Umbilical cord (tissue), 2 donors: ENCODE measurements around the gene KLC3. TPM values are rescaled to one million over a fixed set of nuclear protein-coding genes. Genes with fewer than 3 reads are reported as not detected.
"Not testable (repeated sequence)": the region's sequence is repeated elsewhere in the genome, so short reads cannot be mapped to it uniquely, and the experiment has no call there.

Source experiments
- DNase-seq: peaks from one replicate; pipeline ENCODE4 v3.0.0-alpha.2; 2015; ENCODE audit warnings: low spot score
- total RNA-seq: library from RNA; depleted of rRNA; stranded (reverse); fragments of >200 nt; gene quantifications from one replicate; pipeline ENCODE4 v1.2.3, GENCODE V29; 2014; ENCODE audit warnings: low replicate concordance; ENCODE audit not compliant: insufficient read depth

Gene KLC3
- 4.3 TPM for total RNA-seq

DNA sequence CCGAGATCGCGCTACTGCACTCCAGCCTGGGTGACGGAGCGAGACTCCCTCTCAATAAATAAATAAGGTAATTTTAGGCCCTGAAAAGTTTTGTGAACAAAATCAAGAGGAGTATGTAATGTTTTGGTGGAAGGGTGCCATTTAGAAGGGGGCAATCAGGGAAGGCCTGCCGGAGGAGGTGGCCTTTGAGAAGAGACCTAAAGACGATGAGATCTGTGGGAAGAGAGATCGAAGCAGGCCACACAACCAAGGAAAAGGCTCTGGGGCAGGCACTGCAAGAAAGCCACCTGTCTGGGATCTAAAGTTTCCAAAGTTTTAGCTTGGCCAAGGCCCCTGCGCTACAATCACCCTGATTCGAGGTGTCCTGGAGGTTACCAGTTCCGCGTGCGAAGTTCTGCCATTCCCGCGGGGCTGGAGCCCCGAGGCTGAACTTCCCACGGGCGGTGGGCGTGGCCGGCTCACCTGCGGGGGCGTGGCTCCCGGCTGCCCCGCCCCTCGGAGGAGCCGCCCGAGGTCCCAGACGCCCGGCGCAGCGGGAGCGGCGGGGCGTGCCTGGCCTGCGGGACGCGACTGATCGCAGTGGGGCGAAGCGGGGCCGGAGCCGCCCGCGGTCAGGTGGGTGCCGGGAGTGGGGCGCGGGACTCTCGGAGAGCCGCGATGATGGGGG is at the start of gene KLC3:
Gene KLC3, plus strand, starts transcription at position 519 of the 667 bp plus-strand sequence. CDS start 4,792 bp downstream, outside the sequence.
- DNase-seq: no peak

DNA sequence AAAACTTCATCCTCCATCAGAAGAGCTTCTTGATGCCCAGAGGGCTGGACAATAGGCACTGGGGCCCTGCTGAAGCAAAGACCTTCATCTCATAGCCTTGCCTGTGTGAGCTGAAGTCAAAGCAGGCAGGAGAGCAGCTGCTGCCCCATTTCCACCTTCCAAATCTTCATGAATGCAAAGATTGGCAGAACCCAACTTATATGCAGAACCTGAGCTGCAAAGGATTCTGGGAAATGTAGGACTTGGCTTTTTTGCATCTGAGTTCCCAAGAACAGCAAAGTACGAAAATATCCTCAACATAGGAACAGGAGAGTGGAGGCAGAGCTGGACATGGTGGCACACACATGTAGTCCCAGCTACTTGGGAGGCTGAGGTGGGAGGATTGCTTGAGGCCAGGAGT is 48.7 kb upstream of the KLC3 start:
- DNase-seq: no peak

DNA sequence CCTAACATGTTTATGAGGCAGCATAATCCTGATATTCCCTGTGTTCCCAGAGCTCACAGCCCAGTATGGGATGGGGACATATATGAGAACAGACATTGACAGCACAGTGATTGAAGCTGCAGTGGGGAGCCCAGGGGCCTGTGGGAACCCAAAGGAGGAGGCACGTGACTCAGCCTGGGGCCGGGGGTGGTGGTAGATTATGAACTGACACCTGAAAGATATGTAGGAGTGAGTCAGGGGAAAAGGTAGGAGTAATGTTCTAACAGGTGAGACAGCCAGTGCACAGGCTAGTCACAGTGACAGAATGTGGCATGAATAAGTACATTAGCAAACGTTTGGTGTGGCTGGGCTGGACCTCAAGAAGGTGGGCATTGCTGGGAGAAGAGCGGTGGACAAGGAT is 46.9 kb upstream of the KLC3 start:
- DNase-seq: no peak

DNA sequence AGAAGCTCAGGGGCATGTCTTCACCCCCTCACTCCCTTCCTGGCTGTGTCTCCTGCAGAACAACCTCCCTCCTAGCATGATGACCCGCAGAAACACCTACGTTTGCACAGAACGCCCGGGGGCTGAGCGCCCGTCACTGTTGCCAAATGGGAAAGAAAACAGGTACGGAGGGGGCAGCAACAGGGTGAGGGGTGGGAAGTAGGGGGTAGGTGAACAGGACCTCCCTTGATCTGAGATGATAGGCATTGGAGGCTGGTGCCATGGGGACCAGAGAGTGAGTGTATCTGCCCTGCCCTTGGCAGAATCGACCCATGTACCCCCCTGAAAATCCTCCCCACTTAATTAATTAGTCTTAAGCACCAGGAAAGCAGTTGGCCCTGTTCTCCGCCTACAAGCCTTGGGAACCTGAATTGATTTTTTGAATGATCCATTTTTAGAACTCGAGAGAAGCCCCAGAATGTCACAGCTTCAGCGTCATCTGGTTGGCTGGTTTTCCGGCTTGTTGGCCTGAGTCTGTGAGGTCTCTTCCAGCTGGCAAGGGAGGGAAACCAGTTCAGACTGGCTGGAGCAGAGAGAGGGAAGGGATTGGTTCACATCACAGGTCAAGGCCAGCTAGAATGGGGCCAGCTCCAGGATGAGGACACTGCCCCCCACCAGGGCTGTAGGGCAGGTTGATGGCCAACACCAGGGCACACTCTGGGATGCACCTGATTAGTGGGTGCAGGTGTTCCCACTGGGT is 46.1 kb upstream of the KLC3 start:
- no peak for DNase-seq

DNA sequence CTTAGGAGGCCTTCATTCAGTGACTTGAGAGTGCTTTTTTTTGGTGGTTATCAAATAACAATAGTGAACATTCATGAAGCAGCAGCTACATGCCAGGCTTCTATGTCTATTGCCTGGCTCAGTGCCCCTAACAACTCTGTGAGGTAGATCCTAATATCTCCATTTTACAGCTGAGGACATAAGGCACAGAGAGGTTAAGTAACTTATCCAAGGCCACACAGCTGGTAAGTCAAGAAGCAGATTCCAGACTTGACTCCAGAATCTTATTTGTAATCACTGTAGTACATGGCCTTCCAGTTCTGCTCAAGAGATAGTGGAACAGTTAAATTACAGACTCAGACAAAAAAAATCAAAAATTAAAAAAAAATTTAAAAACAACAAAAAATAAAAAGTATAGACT is 44.7 kb upstream of the KLC3 start:
- no peak for DNase-seq

DNA sequence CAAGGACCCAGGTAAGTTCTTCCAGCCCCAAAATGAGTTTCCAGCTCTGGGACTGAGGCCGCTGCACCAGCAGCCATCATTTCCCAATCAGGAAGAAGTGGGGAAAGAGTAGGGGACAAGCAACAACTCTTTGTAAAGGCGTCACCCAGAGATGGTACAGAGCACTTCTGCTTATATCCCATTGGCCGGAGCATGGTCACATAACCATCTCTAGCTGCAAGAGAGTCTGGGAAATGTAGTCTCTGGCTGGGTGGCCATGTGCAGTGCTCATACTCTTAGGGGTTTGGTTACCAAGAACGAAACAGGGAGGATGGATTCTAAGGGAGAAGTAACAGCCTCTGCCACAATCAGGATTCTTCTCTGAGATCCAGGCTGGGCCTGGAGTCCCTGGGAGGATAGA is 44.2 kb upstream of the KLC3 start:
- no peak for DNase-seq

DNA sequence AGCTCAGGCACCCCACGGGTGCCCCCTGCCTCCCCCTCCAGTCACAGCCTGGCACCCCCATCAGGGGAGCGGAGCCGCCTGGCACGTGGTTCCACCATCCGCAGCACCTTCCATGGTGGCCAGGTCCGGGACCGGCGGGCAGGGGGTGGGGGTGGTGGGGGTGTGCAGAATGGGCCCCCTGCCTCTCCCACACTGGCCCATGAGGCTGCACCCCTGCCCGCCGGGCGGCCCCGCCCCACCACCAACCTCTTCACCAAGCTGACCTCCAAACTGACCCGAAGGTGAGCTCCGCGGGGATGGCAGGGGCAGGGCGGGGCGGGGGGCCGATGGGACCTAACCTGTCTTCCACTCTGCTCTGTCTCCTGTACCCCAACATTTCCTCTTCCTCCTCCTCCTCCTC is 42.9 kb upstream of the KLC3 start:
- no peak for DNase-seq

DNA sequence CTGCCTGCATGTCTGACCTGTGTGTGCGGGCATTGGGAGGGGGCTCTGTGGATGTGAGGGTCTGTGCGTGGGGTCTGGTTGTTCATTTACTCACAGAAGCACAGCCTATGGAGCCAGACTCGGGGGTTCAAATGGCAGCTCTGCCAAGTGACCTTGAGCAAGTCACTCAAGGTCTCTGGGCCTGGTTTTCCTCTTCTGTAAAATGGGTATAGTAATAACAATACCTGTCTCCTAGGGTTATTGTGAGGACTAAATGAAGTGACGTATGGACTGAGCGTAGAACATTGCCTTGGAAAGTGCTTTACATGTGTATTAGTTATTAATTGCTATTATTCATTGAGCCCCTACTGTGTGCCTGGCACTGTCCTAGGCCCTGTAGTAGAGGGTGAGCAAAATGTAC is 42.3 kb upstream of the KLC3 start:
- no peak for DNase-seq

DNA sequence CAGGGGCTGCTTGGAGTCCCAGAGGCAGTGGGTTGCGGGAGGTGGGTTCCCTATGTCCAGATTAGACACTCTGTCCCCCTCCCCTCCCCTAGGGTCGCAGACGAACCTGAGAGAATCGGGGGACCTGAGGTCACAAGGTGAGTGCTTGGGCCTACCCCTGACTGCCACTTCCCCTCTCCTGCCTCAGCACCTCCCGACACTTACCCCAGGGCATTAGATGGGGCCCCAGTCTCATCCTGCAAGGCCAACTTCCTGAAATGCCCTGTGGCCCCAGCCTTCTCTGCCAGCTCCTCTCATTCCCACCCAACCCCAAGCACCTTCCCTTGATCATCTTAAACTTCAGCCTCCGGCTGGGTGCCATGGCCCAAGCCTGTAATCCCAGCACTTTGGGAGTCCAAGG is 40.8 kb upstream of the KLC3 start:
- DNase-seq: no peak

DNA sequence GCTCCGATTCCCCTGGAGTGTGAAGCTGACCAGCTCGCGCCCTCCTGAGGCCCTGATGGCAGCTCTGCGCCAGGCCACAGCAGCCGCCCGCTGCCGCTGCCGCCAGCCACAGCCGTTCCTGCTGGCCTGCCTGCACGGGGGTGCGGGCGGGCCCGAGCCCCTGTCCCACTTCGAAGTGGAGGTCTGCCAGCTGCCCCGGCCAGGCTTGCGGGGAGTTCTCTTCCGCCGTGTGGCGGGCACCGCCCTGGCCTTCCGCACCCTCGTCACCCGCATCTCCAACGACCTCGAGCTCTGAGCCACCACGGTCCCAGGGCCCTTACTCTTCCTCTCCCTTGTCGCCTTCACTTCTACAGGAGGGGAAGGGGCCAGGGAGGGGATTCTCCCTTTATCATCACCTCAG is 38.1 kb upstream of the KLC3 start:
- DNase-seq: no peak

DNA sequence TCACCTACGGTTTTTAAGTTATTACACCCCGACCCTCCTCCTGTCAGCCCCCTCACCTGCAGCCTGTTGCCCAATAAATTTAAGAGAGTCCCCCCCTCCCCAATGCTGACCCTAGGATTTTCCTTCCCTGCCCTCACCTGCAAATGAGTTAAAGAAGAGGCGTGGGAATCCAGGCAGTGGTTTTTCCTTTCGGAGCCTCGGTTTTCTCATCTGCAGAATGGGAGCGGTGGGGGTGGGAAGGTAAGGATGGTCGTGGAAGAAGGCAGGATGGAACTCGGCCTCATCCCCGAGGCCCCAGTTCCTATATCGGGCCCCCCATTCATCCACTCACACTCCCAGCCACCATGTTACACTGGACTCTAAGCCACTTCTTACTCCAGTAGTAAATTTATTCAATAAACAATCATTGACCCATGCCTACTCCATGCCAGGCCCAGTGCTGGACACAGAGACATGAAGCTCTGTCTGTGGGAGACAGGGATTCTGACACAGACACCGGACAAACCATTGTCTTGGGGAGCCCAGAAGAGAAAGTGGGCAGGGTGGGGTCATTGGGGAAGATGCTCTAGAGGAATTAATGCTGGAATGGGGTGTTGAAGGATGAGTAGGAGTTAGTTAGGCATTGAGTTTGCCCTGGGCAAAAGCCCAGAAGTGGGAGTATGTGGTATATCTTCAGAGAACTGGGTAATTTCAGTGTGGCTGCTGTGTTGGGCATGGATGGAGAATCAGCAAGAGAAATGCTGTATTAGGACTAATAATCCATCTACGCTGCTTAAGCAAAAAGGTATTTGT is 37.1 kb upstream of the KLC3 start:
- DNase-seq: no peak

DNA sequence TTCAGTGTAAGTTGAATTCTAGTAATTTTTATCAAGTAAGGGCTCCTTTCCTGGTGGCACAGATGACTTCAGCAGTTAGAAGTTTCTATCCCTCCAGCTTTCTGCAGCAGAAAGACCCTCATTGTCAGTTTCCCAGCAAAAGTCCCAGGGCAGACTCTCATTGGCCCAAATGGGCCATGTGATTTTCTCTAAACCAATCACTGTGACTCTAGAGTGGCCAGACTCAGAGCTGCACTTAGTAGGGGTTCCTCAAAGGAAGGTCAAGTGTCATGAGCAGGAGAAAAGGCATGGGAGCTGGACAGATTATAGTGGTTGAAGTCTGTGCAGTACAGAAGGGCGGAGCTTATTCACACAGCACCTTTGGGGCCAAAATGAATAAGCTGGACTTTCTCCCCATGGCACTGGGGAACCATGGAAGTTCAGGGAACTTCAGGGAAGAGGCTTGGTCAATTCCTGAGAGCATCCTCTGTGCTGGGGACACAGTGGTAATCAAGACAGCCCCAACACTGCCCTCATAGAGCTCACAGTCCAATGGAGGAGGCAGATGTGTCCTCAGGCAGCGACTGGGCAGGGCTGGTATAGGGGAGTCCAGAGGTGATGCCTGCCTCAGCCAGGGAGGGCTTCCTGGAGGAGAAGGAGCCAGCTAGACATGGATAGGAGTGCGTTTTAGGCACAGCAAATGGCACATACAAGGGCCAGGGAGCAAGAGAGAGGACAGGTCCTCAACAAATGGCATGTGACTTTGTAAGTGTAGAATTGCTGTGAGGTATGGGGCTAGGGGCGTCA is 36.2 kb upstream of the KLC3 start:
- DNase-seq: no peak

DNA sequence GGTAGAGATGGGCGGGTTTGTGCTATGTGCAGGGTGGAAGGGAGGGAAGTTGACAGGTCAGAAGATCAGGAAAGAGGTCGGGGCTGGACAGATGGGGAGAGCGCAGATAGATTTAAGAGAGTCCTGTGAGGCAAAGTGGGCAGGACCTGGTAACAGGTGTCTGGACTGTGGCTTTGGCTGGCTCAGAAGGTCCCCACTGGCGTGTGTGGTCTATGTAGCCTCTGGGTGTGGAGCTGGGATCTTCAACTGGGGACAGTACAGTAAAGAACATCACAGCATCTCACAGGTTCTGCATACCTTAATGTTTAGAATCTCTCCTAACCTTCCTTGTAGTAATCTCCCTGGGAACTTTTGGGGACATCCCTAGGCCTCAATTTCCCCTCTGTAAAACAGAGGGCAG is 35.5 kb upstream of the KLC3 start:
- no peak for DNase-seq

DNA sequence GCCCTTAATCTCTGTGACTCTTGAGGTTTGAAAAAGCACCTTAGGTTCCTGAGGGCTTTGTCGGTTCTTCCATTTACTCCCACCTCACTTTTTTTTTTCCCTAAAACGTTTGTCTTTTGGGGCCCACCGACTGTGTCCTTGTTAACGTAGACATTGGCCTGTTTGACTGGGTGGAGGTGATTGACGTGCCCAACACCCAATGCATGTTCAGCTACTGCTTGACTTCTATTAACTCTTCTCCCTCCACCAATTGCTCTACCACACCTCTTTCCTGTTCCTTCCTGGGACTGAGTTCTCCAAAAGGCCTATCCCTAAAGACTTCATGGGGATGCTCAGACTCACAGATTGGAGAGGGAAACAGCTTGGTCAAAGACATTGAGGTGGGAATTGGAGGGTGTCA is 35.1 kb upstream of the KLC3 start:
- no peak for DNase-seq

DNA sequence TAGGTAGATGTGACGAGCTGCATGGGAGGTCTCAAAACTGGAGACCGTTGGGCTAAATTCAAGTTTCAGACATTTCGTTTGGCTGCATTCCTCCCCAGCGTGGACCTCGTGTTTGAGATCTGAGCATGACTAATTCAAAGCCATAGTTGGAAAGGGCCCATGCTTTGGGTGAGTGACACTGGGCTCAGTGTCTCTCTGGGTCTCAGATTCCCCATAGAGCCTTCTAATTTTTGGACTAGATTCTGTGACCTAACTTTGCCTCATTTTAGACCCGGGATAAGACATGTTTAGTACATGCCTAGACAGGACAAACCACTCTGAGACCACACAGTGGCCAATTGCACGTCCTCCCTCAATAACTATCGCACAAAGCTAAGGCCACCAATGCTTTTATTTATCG is 34.5 kb upstream of the KLC3 start:
- DNase-seq: no peak

DNA sequence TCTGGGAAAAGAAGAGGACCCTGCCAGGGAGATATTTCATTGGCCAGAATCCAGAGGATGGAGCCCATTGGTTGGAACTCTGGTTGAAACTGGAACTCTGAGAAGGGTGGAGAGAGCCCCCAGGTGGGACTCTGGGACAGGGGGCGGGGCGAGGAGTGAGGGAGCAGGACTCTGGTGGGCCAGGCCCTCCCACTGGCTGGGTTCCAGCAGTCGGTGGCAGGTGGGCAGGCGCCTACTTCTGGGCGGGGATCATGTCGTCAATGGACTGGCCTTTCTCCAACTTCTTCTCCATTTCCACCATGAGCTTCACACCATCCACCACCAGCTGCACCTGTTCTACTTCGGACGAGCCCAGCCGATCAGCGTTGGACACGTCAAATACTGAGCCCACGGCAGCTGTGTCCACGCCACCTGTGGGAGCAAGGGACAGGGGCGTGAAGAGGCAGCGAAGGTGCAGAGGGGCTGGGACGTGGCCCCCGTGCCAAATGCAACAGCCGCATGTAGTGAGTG is 34.0 kb upstream of the KLC3 start:
- DNase-seq: no peak

DNA sequence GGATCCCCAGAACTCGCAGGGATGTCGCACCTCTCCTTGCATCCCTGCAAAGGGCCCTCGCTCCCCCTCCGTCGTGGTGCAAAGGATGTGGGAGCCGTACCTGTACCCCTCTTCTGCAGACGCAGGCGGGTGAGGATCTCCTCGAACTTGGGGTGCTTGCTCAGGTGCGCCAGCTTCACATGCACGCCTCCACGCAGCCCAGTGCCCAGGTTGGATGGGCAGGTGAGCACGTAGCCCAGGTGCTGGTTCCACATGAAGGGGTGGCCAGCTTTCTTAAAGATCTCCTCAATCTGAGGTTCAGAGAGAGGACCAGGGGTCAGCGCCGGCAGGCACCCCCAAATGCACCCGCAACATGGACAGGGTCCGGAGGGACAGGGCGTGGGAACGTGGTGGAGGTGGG is 33.2 kb upstream of the KLC3 start:
- DNase-seq: no peak

DNA sequence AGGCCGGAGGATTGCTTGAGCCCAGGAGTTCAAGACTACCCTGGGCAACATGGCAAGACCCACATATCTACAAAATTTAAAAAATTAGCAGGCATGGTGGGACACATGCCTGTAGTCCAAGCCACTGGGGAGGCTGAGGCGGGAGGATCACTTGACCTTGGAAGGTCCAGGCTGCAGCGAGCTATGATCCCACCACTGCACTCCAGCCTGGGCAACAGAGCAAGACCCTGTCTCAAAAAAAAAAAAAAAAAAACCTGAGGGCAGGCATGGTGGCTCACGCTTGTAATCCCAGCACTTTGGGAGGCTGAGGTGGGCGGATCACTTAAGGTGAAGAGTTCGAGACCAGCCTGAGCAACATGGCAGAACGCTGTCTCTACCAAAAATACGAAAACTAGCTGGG is 31.2 kb upstream of the KLC3 start:
- DNase-seq: not testable (repeated sequence)

DNA sequence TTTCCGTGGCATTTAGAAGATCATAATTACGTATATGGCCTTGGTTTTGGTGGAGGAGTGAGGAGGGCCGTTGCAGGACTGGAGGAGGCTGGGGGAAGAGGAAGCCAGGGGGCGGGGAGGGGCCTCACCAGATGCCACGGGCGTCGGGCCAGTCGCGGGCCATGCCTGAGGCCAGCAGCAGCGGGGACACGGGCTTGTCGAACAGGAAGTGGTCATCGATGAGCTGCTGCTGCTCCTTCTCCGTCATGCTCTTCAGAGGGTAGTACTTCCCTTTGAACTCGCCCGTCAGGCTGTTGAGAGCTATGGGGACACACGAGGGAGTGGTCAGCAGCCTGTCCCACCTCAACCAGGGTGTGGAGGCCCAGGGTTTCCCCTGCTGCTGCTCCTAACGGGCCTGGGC is 28.9 kb upstream of the KLC3 start:
- DNase-seq: no peak

DNA sequence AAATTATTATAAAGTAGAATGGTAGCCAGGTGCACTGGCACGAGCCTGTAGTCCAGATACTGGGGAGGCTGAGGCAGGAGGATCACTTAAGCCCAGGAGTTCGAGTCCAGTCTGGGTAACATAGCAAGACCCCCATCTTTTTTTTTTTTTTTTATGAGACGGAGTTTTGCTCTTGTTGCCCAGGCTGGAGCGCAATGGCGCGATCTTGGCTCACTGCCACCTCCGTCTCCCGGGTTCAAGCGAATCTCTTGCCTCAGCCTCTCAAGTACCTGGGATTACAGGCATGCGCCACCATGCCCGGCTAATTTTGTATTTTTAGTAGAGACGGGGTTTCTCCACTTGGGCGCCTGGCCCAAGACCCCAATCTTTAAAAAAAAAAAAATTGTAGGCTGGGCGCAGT is 28.3 kb upstream of the KLC3 start:
- DNase-seq: not testable (repeated sequence)

DNA sequence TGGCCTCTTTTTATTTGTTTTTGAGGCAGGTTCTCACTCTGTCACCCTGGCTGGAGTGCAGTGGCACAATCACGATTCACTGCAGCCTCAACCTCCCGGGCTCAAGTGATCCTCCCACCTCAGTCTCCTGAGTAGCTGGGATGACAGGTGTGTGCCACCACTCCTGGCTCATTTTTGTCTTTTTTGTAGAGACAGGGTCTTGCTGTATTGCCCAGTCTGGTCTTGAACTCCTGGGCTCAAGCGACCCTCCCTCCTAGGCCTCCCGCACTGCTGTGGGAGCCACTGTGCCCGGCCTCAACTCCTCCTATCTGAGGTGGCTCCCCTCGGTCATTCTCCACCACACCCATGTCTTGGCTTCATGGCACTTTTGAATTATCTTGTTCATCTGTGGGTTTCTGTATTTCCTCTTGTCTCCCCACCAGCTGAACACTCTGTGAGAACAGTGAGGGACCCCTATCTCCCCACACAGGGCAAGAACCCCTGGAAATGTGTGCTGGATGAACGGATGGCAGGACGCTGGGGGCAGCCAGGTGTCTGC is 25.8 kb upstream of the KLC3 start:
- no peak for DNase-seq
